HCT116 (cell line): Measurements from ENCODE around the gene BABAM2. TPM values are rescaled to one million over a fixed set of nuclear protein-coding genes. Genes with fewer than 3 reads are reported as not detected.

ENCODE experiments used
- ATAC-seq: fragments of 200-7000 bp; cut with Tn5 transposase; 2 replicates; pipeline ENCODE4 v1.9.1; 2020; ENCODE audit warnings: mild to moderate bottlenecking, moderate library complexity
- BruUV-seq: library from RNA; stranded (reverse); fragments of 400-500 nt; replicated peaks from 2 replicates; lab custom pipeline; 2021; lab: Mats Ljungman, UMichigan
- CTCF ChIA-PET: fragments of 300-600 bp; sonication (Branson Sonifier 250); formaldehyde crosslinking; loops from one replicate; lab custom pipeline; 2021; ENCODE audit warnings: antibody characterized with exemption; lab: Charles Lee
- POLR2A ChIA-PET: fragments of 300-600, 350-600 bp; sonication (Branson Sonifier 250); formaldehyde crosslinking; loops from one replicate; lab custom pipeline; 2021; ENCODE audit warnings: antibody characterized with exemption; lab: Charles Lee
- RAD21 ChIA-PET, 2 experiments: fragments of 300-600 bp; sonication (Branson Sonifier 250); formaldehyde crosslinking; loops; one replicate each; lab custom pipeline; 2023; ENCODE audit warnings: low total read pairs in 2 of 2; ENCODE audit not compliant: uncharacterized antibody in 2 of 2, unreplicated experiment in 2 of 2, low non-redundant PET in 1 of 2; lab: Charles Lee
- DNase-seq: peaks from one replicate; pipeline ENCODE4 v3.0.0-alpha.2; 2010; ENCODE audit warnings: low read depth, low spot score
- H2AFZ ChIP-seq: fragments of 200-600 bp; shearing (Covaris generic), sonication (generic); 2 replicates; pipeline ENCODE4 v1.6.1; 2017; ENCODE audit warnings: low read depth, mixed run types, mixed read lengths, antibody characterized with exemption, low read length; ENCODE audit not compliant: poor library complexity, severe bottlenecking
- H3K27ac ChIP-seq: 2 replicates; pipeline ENCODE4 v1.5.1; 2012; ENCODE audit warnings: low read depth, low read length
- H3K27me3 ChIP-seq: fragments of 200-600 bp; sonication (generic); 2 replicates; pipeline ENCODE4 v1.6.1; 2016; ENCODE audit warnings: mixed run types, low read length, mixed read lengths; ENCODE audit not compliant: insufficient read depth
- H3K36me3 ChIP-seq, 2 experiments: fragments of 200-500 bp in 1 of 2; fragments of 200-600 bp in 1 of 2; sonication (Bioruptor generic) in 1 of 2; sonication (generic) in 1 of 2; 2 replicates each; pipeline versions ENCODE4 v1.5.1 to v1.6.1; 2014 to 2016; ENCODE audit warnings: low read length in 2 of 2, inconsistent platforms in 1 of 2, mixed read lengths in 1 of 2, mixed run types in 1 of 2; ENCODE audit not compliant: insufficient read depth in 2 of 2, control insufficient read depth in 1 of 2
- H3K4me1 ChIP-seq, 2 experiments: fragments of 200-600 bp in 1 of 2; sonication (generic) in 1 of 2; 2 replicates each; pipeline versions ENCODE4 v1.5.1 to v1.6.1; 2012 to 2017; ENCODE audit warnings: low read length in 2 of 2, inconsistent platforms in 1 of 2, mild to moderate bottlenecking in 1 of 2, mixed read lengths in 1 of 2, mixed run types in 1 of 2, moderate library complexity in 1 of 2; ENCODE audit not compliant: insufficient read depth in 2 of 2, control insufficient read depth in 1 of 2
- H3K4me2 ChIP-seq: fragments of 200-600 bp; sonication (generic); 2 replicates; pipeline ENCODE4 v1.6.1; 2017; ENCODE audit warnings: mixed run types, low read length, mixed read lengths
- H3K4me3 ChIP-seq, 2 experiments: fragments of 200-600 bp in 1 of 2; sonication (generic) in 1 of 2; replicated peaks in 1 of 2; 2 replicates each; pipeline ENCODE4 v1.5.1; 2011 to 2016; ENCODE audit warnings: low read length in 2 of 2, control low read depth in 1 of 2, low read depth in 1 of 2, mild to moderate bottlenecking in 1 of 2, mixed read lengths in 1 of 2, mixed run types in 1 of 2
- H3K79me2 ChIP-seq: fragments of 200-600 bp; sonication (generic); 2 replicates; pipeline ENCODE4 v1.6.1; 2017; ENCODE audit warnings: mild to moderate bottlenecking, mixed run types, low read length, moderate library complexity, mixed read lengths; ENCODE audit not compliant: insufficient read depth
- H3K9ac ChIP-seq: fragments of 200-600 bp; sonication (generic); 2 replicates; pipeline ENCODE4 v1.6.1; 2016; ENCODE audit warnings: low read length, mixed read lengths
- H3K9me2 ChIP-seq: fragments of 200-600 bp; sonication (generic), shearing (Covaris generic); 2 replicates; pipeline ENCODE4 v1.6.1; 2017; ENCODE audit warnings: mixed run types, mild to moderate bottlenecking, moderate library complexity; ENCODE audit not compliant: insufficient read depth
- H3K9me3 ChIP-seq, 2 experiments: fragments of 200-500 bp in 1 of 2; fragments of 200-600 bp in 1 of 2; sonication (Bioruptor generic) in 1 of 2; sonication (generic) in 1 of 2; 2 replicates each; pipeline ENCODE4 v1.6.1; 2014 to 2017; ENCODE audit warnings: low read length in 2 of 2, mixed read lengths in 2 of 2, inconsistent platforms in 1 of 2, low read depth in 1 of 2, mild to moderate bottlenecking in 1 of 2, mixed run types in 1 of 2, moderate library complexity in 1 of 2; ENCODE audit not compliant: control insufficient read depth in 1 of 2, insufficient read depth in 1 of 2
- H4K20me1 ChIP-seq: fragments of 200-600 bp; sonication (generic), shearing (Covaris generic); 2 replicates; pipeline ENCODE4 v1.6.1; 2017; ENCODE audit warnings: mixed run types, mild to moderate bottlenecking, moderate library complexity; ENCODE audit not compliant: insufficient read depth
- ATF3 ChIP-seq: IDR thresholded peaks from 2 replicates; pipeline ENCODE4 v1.6.1; 2012
- CBX3 ChIP-seq: IDR thresholded peaks from 2 replicates; pipeline ENCODE4 v1.6.1; 2012; ENCODE audit warnings: low read depth
- CEBPB ChIP-seq: IDR thresholded peaks from 2 replicates; pipeline ENCODE4 v1.6.1; 2012; ENCODE audit warnings: low read depth
- CTCF ChIP-seq, 3 experiments: fragments of 200-600 bp in 1 of 3; sonication (generic) in 1 of 3; IDR thresholded peaks in 2 of 3; conservative IDR thresholded peaks in 1 of 3; 2 replicates each; pipeline ENCODE4 v1.5.1; 2012 to 2017; ENCODE audit warnings: low read depth in 2 of 3, low read length in 2 of 3, antibody characterized with exemption in 1 of 3, borderline replicate concordance in 1 of 3, control low read depth in 1 of 3, mild to moderate bottlenecking in 1 of 3, mixed read lengths in 1 of 3, mixed run types in 1 of 3, moderate library complexity in 1 of 3; ENCODE audit not compliant: insufficient read depth in 1 of 3
- EGR1 ChIP-seq: IDR thresholded peaks from 2 replicates; pipeline ENCODE4 v1.6.1; 2012; ENCODE audit warnings: low read depth
- EZH2 ChIP-seq: fragments of 200-600 bp; sonication (generic); IDR thresholded peaks from 2 replicates; pipeline ENCODE4 v1.6.1; 2017; ENCODE audit warnings: antibody characterized with exemption, mixed run types
- JUND ChIP-seq: IDR thresholded peaks from 2 replicates; pipeline ENCODE4 v1.6.1; 2012
- MAX ChIP-seq: IDR thresholded peaks from 2 replicates; pipeline ENCODE4 v1.6.1; 2012
- RAD21 ChIP-seq: IDR thresholded peaks from 2 replicates; pipeline ENCODE4 v1.6.1; 2012; ENCODE audit warnings: low read depth, mild to moderate bottlenecking
- SP1 ChIP-seq: IDR thresholded peaks from 2 replicates; pipeline ENCODE4 v1.6.1; 2012; ENCODE audit warnings: low read depth
- TCF7L2 ChIP-seq: IDR thresholded peaks from 2 replicates; pipeline ENCODE4 v1.7.0; 2011; ENCODE audit warnings: borderline replicate concordance, inconsistent platforms; ENCODE audit not compliant: insufficient read depth, insufficient read length; ENCODE audit errors: extremely low read depth
- YY1 ChIP-seq: IDR thresholded peaks from 2 replicates; pipeline ENCODE4 v1.6.1; 2011; ENCODE audit warnings: low read length, low read depth, moderate library complexity, mild to moderate bottlenecking; ENCODE audit not compliant: insufficient replicate concordance; ENCODE audit errors: extremely low read depth
- ZBTB33 ChIP-seq: IDR thresholded peaks from 2 replicates; pipeline ENCODE4 v1.6.1; 2011; ENCODE audit warnings: mild to moderate bottlenecking, low read length, moderate library complexity; ENCODE audit not compliant: insufficient replicate concordance; ENCODE audit errors: extremely low read depth
- ZFX ChIP-seq: fragments of 450-650 bp; IDR thresholded peaks from 2 replicates; pipeline ENCODE4 v1.6.1; 2017
- intact Hi-C: fragments of 100-400 bp; cut with micrococcal nuclease; formaldehyde crosslinking; loops from 2 replicates; pipeline ENCODE4 v1.10.0; 2022
- total RNA-seq: library from RNA; stranded (reverse); gene quantifications from one replicate; pipeline ENCODE4 v1.2.1, GENCODE V29; 2021; ENCODE audit not compliant: unreplicated experiment

Gene BABAM2
- total RNA-seq, 1 experiment from 2014 or later: 23.8 TPM

- Histone ChIP-seq H3K4me3 (no peak overlapping the region), H3K36me3 (no peaks in the 10 kb centered on the region), H3K9ac (no peak overlapping the region), H4K20me1 (no peaks in the 10 kb centered on the region), H2AFZ (no peak overlapping the region), H3K79me2 (no peaks in the 10 kb centered on the region), H3K9me2 (no peaks in the 10 kb centered on the region), H3K27me3 (no peaks in the 10 kb centered on the region), H3K4me2 (no peak overlapping the region), H3K9me3 (no peaks in the 10 kb centered on the region), H3K27ac (no peak overlapping the region), H3K4me1 (peaks cover 8 to 12% of the 10 kb centered on the region in 2 experiments; a peak in 2 of 4 replicates)
- no TSS peak for BruUV-seq
- ATAC-seq: no peak
- ChIA-PET CTCF (no interaction called here), RAD21 (no interaction called here), POLR2A (no interaction called here)
- DNase-seq: no peak
- TF ChIP-seq RAD21 (no peak), JUND (no peak), ZFX (no peak), CBX3 (no peak), ZBTB33 (no peak), CEBPB (no peak)
- intact Hi-C loops: no loop called here
Observed at GRCh38 chr2:28226558-28226957, 336.0 kb downstream of the BABAM2 start.

- no peak overlapping the region for H3K4me3 ChIP-seq
- no peaks in the 10 kb centered on the region for H3K27me3 ChIP-seq
- H3K79me2 ChIP-seq: no peaks in the 10 kb centered on the region
- no peak for DNase-seq
- no TSS peak for BruUV-seq
- H3K4me1 ChIP-seq: peaks cover 8 to 12% of the 10 kb centered on the region in 2 experiments; a peak in 2 of 4 replicates
- no peak overlapping the region for H3K4me2 ChIP-seq
- H2AFZ ChIP-seq: no peak overlapping the region
- RAD21 ChIA-PET: no interaction called here
- no peak for ATAC-seq
- H3K9ac ChIP-seq: no peak overlapping the region
- POLR2A ChIA-PET: no interaction called here
- intact Hi-C loops: no loop called here
- no peaks in the 10 kb centered on the region for H3K36me3 ChIP-seq
- no peak for TF ChIP-seq ATF3
- TF ChIP-seq YY1: no peak
- no peak for TF ChIP-seq ZBTB33
- no peak for TF ChIP-seq SP1
- no peak for TF ChIP-seq TCF7L2
- TF ChIP-seq EZH2: no peak
- no peak for TF ChIP-seq EGR1
- no peak for TF ChIP-seq MAX
- no peak for TF ChIP-seq CTCF (IDR thresholded peaks at IDR 0.05 in 2 of 3, conservative IDR thresholded peaks at IDR 0.05 in 1 of 3; ENCODE audit: borderline replicate concordance in 1 of 3, insufficient read depth in 1 of 3, low read depth in 2 of 3, low read length in 2 of 3)
- no peak for TF ChIP-seq RAD21
- H3K9me3 ChIP-seq: no peaks in the 10 kb centered on the region
- no peak overlapping the region for H3K27ac ChIP-seq
- H3K9me2 ChIP-seq: no peaks in the 10 kb centered on the region
- CTCF ChIA-PET: no interaction called here
- H4K20me1 ChIP-seq: no peaks in the 10 kb centered on the region
Observed at GRCh38 chr2:28227498-28227897, 337.0 kb downstream of the BABAM2 start.
